Activated naive CD8-positive, alpha-beta T cell (primary cell): ENCODE measurements around the gene CRYBB2.
"Not testable (repeated sequence)": the region's sequence is repeated elsewhere in the genome, so short reads cannot be mapped to it uniquely, and the experiment has no call there.

ENCODE experiments used
- H3K27ac Mint-ChIP-seq: one replicate; pipeline ENCODE4 v1.8.0; 2021; ENCODE audit warnings: mixed read lengths
- H3K27me3 Mint-ChIP-seq: one replicate; pipeline ENCODE4 v1.8.0; 2021; ENCODE audit warnings: mixed read lengths
- H3K36me3 Mint-ChIP-seq: one replicate; pipeline ENCODE4 v1.8.0; 2021; ENCODE audit warnings: mixed read lengths
- H3K4me1 Mint-ChIP-seq: one replicate; pipeline ENCODE4 v1.8.0; 2021; ENCODE audit warnings: low read depth, mixed read lengths
- H3K4me3 Mint-ChIP-seq: one replicate; pipeline ENCODE4 v1.8.0; 2021; ENCODE audit warnings: mild to moderate bottlenecking, mixed read lengths
- H3K9me3 Mint-ChIP-seq: one replicate; pipeline ENCODE4 v1.8.0; 2021; ENCODE audit warnings: low read depth, mixed read lengths

CRYBB2 gene

GRCh38 chr22:25237503-25237902, 18.1 kb downstream of the CRYBB2 start:
- peaks cover 24% of the 10 kb centered on the region for H3K27me3 Mint-ChIP-seq
- H3K36me3 Mint-ChIP-seq: no peaks in the 10 kb centered on the region

GRCh38 chr22:25238058-25238457, 18.6 kb downstream of the CRYBB2 start:
- peaks cover 23% of the 10 kb centered on the region for H3K27me3 Mint-ChIP-seq
- not testable (repeated sequence) for H3K9me3 Mint-ChIP-seq, H3K4me1 Mint-ChIP-seq, H3K27ac Mint-ChIP-seq, H3K4me3 Mint-ChIP-seq, H3K36me3 Mint-ChIP-seq

More at GRCh38 chr22:25237503-25237902, 18.1 kb downstream of the CRYBB2 start:
- Mint-ChIP-seq H3K27ac (no peak overlapping the region), H3K4me1 (peaks cover 6% of the 10 kb centered on the region), H3K9me3 (no peaks in the 10 kb centered on the region), H3K4me3 (no peak overlapping the region)

- H3K4me3 Mint-ChIP-seq, H3K27ac Mint-ChIP-seq, H3K4me1 Mint-ChIP-seq, H3K36me3 Mint-ChIP-seq, H3K9me3 Mint-ChIP-seq, H3K27me3 Mint-ChIP-seq: not testable (repeated sequence)
These were observed 35.7 kb downstream of the CRYBB2 start for GRCh38 chr22:25255169-25255568.

- not testable (repeated sequence) for H3K27ac Mint-ChIP-seq, H3K4me3 Mint-ChIP-seq, H3K4me1 Mint-ChIP-seq, H3K36me3 Mint-ChIP-seq
- Mint-ChIP-seq H3K27me3 (peaks cover 17% of the 10 kb centered on the region), H3K9me3 (peaks cover 19% of the 10 kb centered on the region)
These were observed 48.1 kb downstream of the CRYBB2 start for GRCh38 chr22:25267567-25267966.

GRCh38 chr22:25268902-25269301, 49.5 kb downstream of the CRYBB2 start:
- not testable (repeated sequence) for H3K36me3 Mint-ChIP-seq, H3K4me3 Mint-ChIP-seq, H3K4me1 Mint-ChIP-seq, H3K27ac Mint-ChIP-seq
- Mint-ChIP-seq H3K27me3 (peaks cover 19% of the 10 kb centered on the region), H3K9me3 (peaks cover 22% of the 10 kb centered on the region)

- not testable (repeated sequence) for H3K4me1 Mint-ChIP-seq, H3K36me3 Mint-ChIP-seq, H3K27ac Mint-ChIP-seq, H3K4me3 Mint-ChIP-seq
- peaks cover 17% of the 10 kb centered on the region for H3K9me3 Mint-ChIP-seq
- peaks cover 25% of the 10 kb centered on the region for H3K27me3 Mint-ChIP-seq
These were observed 50.6 kb downstream of the CRYBB2 start for GRCh38 chr22:25270061-25270460.

GRCh38 chr22:25273231-25273630, 53.8 kb downstream of the CRYBB2 start:
- not testable (repeated sequence) for H3K9me3 Mint-ChIP-seq, H3K4me3 Mint-ChIP-seq, H3K4me1 Mint-ChIP-seq, H3K27ac Mint-ChIP-seq, H3K36me3 Mint-ChIP-seq
- H3K27me3 Mint-ChIP-seq: peaks cover 24% of the 10 kb centered on the region

GRCh38 chr22:25273928-25274327, 54.5 kb downstream of the CRYBB2 start:
- H3K4me3 Mint-ChIP-seq, H3K27ac Mint-ChIP-seq, H3K4me1 Mint-ChIP-seq, H3K36me3 Mint-ChIP-seq, H3K9me3 Mint-ChIP-seq: not testable (repeated sequence)
- peaks cover 21% of the 10 kb centered on the region for H3K27me3 Mint-ChIP-seq

GRCh38 chr22:25280118-25280517, 60.7 kb downstream of the CRYBB2 start:
- not testable (repeated sequence) for H3K9me3 Mint-ChIP-seq, H3K4me3 Mint-ChIP-seq, H3K4me1 Mint-ChIP-seq, H3K27ac Mint-ChIP-seq, H3K36me3 Mint-ChIP-seq
- peaks cover 48% of the 10 kb centered on the region for H3K27me3 Mint-ChIP-seq
